Measurements from ENCODE around the gene SDSL.

GRCh38 chr12:113438523-113439300 lies 16.5 kb downstream of the SDSL start:
- no peak for TF ChIP-seq CTCF (IDR thresholded peaks at IDR 0.05)
- no peak for TF ChIP-seq EZH2 (IDR thresholded peaks at IDR 0.05)
- no peak for TF ChIP-seq EZH2phosphoT487 (IDR thresholded peaks at IDR 0.05)

Measured in neural progenitor cell (in vitro differentiated cells).